Osteoblast (primary cell): ENCODE measurements around the gene TTC39A. TPM values are rescaled to one million over a fixed set of nuclear protein-coding genes. Genes with fewer than 3 reads are reported as not detected.

Experiments
- DNase-seq: peaks from one replicate; pipeline ENCODE4 v3.0.0; 2011; ENCODE audit warnings: low spot score, mixed read lengths; ENCODE audit not compliant: insufficient read length; ENCODE audit errors: missing footprints
- H2AFZ ChIP-seq: 2 replicates; pipeline ENCODE4 v1.6.0; 2011; ENCODE audit warnings: mild to moderate bottlenecking, low read length
- H3K27ac ChIP-seq: 2 replicates; pipeline ENCODE4 v1.5.1; 2011; ENCODE audit warnings: mild to moderate bottlenecking, low read depth, low read length, moderate library complexity
- H3K27me3 ChIP-seq: 2 replicates; pipeline ENCODE4 v1.6.0; 2012; ENCODE audit warnings: mild to moderate bottlenecking, control low read depth, inconsistent platforms, low read length, moderate library complexity; ENCODE audit not compliant: insufficient read depth
- H3K36me3 ChIP-seq: 2 replicates; pipeline ENCODE4 v1.5.1; 2011; ENCODE audit warnings: mild to moderate bottlenecking, low read length, control low read depth, moderate library complexity; ENCODE audit not compliant: insufficient read depth
- H3K4me1 ChIP-seq: 2 replicates; pipeline ENCODE4 v1.5.1; 2011; ENCODE audit warnings: mild to moderate bottlenecking, low read length, control low read depth, moderate library complexity; ENCODE audit not compliant: insufficient read depth
- H3K4me2 ChIP-seq: 2 replicates; pipeline ENCODE4 v1.6.0; 2011; ENCODE audit warnings: mild to moderate bottlenecking, low read length; ENCODE audit not compliant: insufficient read depth
- H3K4me3 ChIP-seq: fragments of 200-600 bp; sonication (generic); 3 replicates; pipeline ENCODE4 v1.5.1; 2012; ENCODE audit warnings: mild to moderate bottlenecking, low read length, inconsistent platforms; ENCODE audit not compliant: insufficient read depth
- H3K79me2 ChIP-seq: 2 replicates; pipeline ENCODE4 v1.6.0; 2012; ENCODE audit warnings: mild to moderate bottlenecking, low read length, control low read depth, inconsistent platforms; ENCODE audit not compliant: insufficient read depth
- H3K9me3 ChIP-seq: 2 replicates; pipeline ENCODE4 v1.5.1; 2011; ENCODE audit warnings: low read depth, low read length, control low read depth
- H4K20me1 ChIP-seq: 2 replicates; pipeline ENCODE4 v1.6.0; 2012; ENCODE audit warnings: mild to moderate bottlenecking, low read length, control low read depth; ENCODE audit not compliant: insufficient read depth
- total RNA-seq: library from RNA; depleted of rRNA; stranded (reverse); fragments of >200 nt; gene quantifications from 2 replicates; pipeline ENCODE4 v1.2.3, GENCODE V29; 2012
- TF ChIP-seq, protein P1 (sequence below): IDR thresholded peaks from 2 replicates; pipeline ENCODE4 v1.5.1; 2011; ENCODE audit warnings: mild to moderate bottlenecking, low read depth, low read length, moderate library complexity; ENCODE audit errors: extremely low read depth

Gene TTC39A
- total RNA-seq, 1 donor, result 0.72 TPM

DNA sequence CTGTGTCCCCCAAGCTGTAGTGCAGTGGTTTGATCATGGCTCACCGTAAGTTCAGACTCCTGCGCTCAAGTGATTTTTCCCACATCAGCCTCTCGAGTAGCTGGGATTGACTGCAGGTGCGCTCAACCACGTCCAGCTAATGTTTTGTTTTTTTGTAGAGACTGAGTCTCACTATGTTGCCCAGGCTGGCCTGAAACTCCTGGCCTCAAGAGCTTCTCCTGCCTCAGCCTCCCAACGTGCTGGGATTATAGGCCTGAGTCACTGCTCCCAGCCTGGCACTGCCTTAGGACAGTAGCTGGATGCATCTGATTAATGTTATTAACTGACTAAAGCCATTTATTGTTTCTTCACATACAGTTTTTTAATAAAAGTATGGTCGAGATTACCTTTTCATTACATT lies 54.1 kb downstream of the TTC39A start:
- no peaks in the 10 kb centered on the region for H3K27me3 ChIP-seq
- TF ChIP-seq, protein P1, sequence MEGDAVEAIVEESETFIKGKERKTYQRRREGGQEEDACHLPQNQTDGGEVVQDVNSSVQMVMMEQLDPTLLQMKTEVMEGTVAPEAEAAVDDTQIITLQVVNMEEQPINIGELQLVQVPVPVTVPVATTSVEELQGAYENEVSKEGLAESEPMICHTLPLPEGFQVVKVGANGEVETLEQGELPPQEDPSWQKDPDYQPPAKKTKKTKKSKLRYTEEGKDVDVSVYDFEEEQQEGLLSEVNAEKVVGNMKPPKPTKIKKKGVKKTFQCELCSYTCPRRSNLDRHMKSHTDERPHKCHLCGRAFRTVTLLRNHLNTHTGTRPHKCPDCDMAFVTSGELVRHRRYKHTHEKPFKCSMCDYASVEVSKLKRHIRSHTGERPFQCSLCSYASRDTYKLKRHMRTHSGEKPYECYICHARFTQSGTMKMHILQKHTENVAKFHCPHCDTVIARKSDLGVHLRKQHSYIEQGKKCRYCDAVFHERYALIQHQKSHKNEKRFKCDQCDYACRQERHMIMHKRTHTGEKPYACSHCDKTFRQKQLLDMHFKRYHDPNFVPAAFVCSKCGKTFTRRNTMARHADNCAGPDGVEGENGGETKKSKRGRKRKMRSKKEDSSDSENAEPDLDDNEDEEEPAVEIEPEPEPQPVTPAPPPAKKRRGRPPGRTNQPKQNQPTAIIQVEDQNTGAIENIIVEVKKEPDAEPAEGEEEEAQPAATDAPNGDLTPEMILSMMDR, result no peak
- H3K4me2 ChIP-seq, result no peak overlapping the region
- no peak overlapping the region for H2AFZ ChIP-seq
- peaks cover 25% of the 10 kb centered on the region for H3K79me2 ChIP-seq
- H3K27ac ChIP-seq, result no peak overlapping the region
- no peaks in the 10 kb centered on the region for H3K9me3 ChIP-seq
- H3K36me3 ChIP-seq, result peaks cover 29% of the 10 kb centered on the region
- peaks cover 6% of the 10 kb centered on the region for H3K4me1 ChIP-seq
- H3K4me3 ChIP-seq, result no peak overlapping the region
- DNase-seq, result no peak
- no peaks in the 10 kb centered on the region for H4K20me1 ChIP-seq

DNA sequence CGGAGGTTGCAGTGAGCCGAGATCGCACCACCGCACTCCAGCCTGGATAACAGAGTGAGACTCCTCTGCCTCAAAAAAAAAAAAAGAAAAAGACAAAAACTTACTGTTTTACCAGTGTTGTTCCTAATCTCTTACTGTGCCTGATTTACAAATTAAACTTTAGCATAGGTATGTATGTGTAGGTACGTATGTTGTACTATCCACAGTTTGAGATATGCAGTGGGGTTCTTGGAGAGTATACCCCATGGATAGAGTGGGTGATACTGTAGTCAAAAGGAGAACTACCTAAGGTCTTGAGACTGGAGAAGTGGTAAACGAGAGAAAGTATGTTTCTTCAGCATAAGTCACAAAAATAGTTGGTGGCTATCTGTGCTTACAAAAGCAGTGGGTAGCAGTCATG lies 55.7 kb downstream of the TTC39A start:
- no peaks in the 10 kb centered on the region for H4K20me1 ChIP-seq

DNA sequence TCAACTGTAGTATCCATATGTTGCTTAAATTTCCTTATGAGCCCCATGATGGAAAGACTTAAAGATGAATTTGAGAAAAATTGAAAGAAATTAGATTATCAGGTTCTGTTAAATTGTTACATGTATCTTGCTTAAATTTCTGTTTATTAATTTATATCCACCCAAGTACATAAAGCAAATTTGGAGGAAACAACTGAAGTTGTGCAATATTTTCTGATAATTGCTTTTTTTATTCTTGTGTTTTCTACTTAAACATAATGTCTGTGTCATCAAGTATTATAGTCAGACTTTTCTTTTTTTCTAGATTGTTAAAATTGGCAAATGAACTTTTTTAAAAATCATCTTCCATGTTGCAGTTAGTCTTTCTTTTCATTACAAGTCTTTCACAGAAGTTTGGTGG lies 57.4 kb downstream of the TTC39A start:
- Histone ChIP-seq H3K4me2 (no peak overlapping the region), H3K36me3 (peaks cover 30% of the 10 kb centered on the region), H3K9me3 (no peaks in the 10 kb centered on the region), H4K20me1 (no peaks in the 10 kb centered on the region), H2AFZ (no peak overlapping the region), H3K4me3 (no peak overlapping the region), H3K79me2 (peaks cover 48% of the 10 kb centered on the region), H3K4me1 (peaks cover 32% of the 10 kb centered on the region), H3K27ac (no peak overlapping the region), H3K27me3 (no peaks in the 10 kb centered on the region)
- no peak for DNase-seq
- TF ChIP-seq, protein P1, result no peak

More for the DNA sequence above, 55.7 kb downstream of the TTC39A start:
- Histone ChIP-seq H3K4me2 (no peak overlapping the region), H3K27me3 (no peaks in the 10 kb centered on the region), H3K4me1 (peaks cover 16% of the 10 kb centered on the region), H3K27ac (no peak overlapping the region), H3K9me3 (no peaks in the 10 kb centered on the region), H3K4me3 (no peak overlapping the region), H2AFZ (no peak overlapping the region), H3K79me2 (peaks cover 41% of the 10 kb centered on the region), H3K36me3 (peaks cover 36% of the 10 kb centered on the region)
- TF ChIP-seq, protein P1, result no peak
- no peak for DNase-seq

DNA sequence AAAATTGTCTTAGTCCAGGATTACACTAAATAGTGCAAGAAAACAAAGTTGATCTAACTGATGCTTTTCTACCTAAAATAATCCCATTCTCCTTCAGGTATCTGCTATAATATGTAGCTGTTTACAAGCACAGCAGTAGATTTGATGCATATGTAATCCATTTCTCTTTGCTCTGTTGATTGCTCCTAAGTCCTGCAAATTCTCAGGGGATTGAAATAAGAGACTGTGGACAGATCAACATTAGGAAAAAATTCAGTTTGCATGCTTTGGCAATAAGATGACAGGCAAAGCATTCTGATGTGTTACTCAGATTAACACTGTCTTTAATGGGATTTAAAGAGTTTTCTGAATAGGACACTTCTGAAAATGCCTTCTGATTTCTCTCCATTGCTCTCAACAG lies 59.6 kb downstream of the TTC39A start:
- Histone ChIP-seq H2AFZ (no peak overlapping the region), H3K36me3 (peaks cover 20% of the 10 kb centered on the region), H3K27ac (no peak overlapping the region), H3K79me2 (peaks cover 64% of the 10 kb centered on the region), H3K4me1 (peaks cover 48% of the 10 kb centered on the region), H3K4me2 (no peak overlapping the region), H4K20me1 (no peaks in the 10 kb centered on the region), H3K4me3 (no peak overlapping the region), H3K9me3 (no peaks in the 10 kb centered on the region), H3K27me3 (no peaks in the 10 kb centered on the region)
- DNase-seq, result no peak
- TF ChIP-seq, protein P1, result no peak
